Skeletal muscle satellite cell (primary cell): ENCODE results near the gene F10.

Experiments
- H3K27me3 ChIP-seq: 2 replicates; pipeline ENCODE4 v1.7.0; 2013; ENCODE audit warnings: low read length; ENCODE audit not compliant: control insufficient read depth, insufficient read depth
- H3K36me3 ChIP-seq: 2 replicates; pipeline ENCODE4 v1.7.0; 2013; ENCODE audit warnings: mild to moderate bottlenecking, control low read depth, low read length; ENCODE audit not compliant: insufficient read depth
- H3K4me1 ChIP-seq: 2 replicates; pipeline ENCODE4 v1.7.0; 2013; ENCODE audit warnings: low read length; ENCODE audit not compliant: control insufficient read depth, insufficient read depth
- H3K4me2 ChIP-seq: 2 replicates; pipeline ENCODE4 v1.7.0; 2013; ENCODE audit warnings: mild to moderate bottlenecking, low read length
- H3K4me3 ChIP-seq: 2 replicates; pipeline ENCODE4 v1.7.0; 2013; ENCODE audit warnings: low read length
- H3K9ac ChIP-seq: 2 replicates; pipeline ENCODE4 v1.7.0; 2013; ENCODE audit warnings: mild to moderate bottlenecking, low read depth, low read length, moderate library complexity
- H3K9me3 ChIP-seq: replicated peaks from 2 replicates; pipeline ENCODE4 v1.7.0; 2013; ENCODE audit warnings: mild to moderate bottlenecking, control low read depth, low read length

Gene F10

DNA sequence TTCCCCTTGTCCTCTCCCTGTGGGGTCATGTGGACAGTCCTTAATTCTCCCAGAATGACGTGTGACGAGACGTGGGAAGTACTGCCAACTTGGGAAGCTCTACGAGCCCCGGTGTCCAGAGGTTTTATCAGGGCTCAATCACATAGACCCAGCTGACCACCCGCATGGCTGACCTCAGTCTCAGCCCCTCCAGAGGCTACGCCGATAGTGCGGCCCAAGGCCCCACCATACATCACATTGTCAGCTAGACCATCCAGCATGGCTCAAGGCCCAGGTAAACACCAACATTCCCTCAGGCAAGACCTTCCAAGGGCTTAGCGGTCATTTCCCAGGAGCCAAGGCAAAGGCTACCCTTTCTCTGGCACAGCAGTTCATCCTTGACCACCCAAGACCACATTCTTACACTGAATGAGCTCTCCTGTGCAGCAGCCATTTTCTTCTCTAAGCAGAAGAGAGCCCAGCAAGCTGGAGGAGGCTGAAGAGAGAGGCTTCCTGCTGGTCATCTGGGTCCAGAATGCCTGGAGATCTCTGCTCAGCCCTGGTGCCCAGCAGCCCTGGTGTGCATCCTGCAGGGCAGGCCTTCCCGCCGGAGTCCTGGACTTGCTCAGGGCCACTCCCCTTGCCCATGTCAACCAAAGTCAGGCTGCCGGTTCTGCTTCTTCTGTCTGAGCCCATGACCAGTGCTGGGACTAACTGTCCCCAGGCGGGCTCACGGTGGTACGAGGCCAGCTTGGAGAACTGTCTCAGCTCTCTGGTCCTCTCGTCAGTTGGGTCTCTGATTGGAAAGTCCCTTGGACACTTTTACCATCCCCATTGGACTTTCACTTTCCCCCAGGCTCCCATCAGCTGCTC lies 7.9 kb upstream of the F10 start:
- Histone ChIP-seq H3K36me3 (no peaks in the 10 kb centered on the region), H3K9me3 (no peaks in the 10 kb centered on the region), H3K9ac (no peak overlapping the region), H3K4me1 (peaks cover 5% of the 10 kb centered on the region), H3K27me3 (peaks cover 65% of the 10 kb centered on the region), H3K4me3 (no peak overlapping the region), H3K4me2 (peak overlapping the region; percentile 0)

DNA sequence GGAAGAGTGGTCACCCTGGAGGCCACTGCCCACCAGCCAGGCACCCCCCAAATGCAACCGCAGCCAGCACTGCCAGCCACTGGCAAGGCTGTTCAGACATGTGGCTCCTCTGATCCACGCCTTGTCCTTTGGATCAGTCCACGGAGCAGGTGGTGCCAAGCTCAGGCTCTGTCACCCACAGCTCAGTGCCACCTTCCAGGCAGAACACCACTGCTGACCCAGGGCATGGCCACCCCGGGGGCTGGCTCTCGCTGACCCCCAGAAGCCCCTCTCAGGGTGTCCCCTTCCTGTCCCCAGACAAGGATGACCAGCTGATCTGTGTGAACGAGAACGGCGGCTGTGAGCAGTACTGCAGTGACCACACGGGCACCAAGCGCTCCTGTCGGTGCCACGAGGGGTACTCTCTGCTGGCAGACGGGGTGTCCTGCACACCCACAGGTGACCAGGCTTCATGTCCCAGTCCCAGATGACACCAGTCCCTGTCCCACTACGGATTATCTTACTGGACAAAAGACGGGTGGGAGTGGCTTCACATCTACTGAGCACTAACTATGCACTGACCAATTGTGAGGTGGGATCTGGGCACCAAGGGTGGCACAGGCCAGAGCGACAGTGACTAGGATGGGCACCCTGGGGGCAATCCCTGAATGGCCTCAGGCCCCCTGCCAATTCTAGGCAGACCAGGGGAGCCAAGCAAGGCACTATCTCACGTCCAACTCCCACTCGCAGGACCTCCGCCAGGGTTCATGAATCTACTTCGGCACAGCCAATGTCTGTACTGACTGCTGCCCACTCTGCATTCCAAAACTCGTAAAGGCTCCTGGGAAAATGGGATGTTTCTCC lies 7.0 kb upstream of the F10 start:
- Histone ChIP-seq H3K4me1 (peaks cover 5% of the 10 kb centered on the region), H3K4me2 (peak overlapping the region; percentile 0), H3K9ac (no peak overlapping the region), H3K9me3 (no peaks in the 10 kb centered on the region), H3K27me3 (peaks cover 59% of the 10 kb centered on the region), H3K4me3 (no peak overlapping the region), H3K36me3 (no peaks in the 10 kb centered on the region)

DNA sequence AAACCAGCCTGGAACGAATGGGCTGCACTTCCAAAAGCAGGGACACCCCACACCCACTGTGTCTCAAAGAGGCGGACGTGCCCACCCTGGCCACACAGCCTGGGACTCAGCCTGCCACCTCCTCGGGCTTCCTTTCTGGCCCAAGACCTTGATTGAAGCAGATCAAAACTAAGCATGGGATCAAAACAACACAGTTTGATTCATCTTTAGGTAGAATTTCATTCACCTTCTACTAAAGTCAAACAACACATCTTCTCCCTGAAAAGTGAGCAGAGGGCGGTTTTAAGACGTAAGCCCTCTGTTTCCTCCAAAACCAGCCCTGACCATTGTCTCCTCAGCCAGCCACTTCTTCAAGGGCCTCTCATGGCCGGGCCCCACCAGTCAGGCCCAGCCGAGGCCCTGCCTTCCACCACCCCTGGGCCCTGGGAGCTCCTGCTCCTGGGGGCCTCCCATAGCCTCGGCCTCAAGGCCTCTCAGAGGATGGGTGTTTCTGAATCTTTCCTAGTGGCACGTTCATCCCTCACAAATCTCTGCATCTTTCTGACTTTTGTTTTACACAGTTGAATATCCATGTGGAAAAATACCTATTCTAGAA lies 6.3 kb upstream of the F10 start:
- Histone ChIP-seq H3K36me3 (no peaks in the 10 kb centered on the region), H3K4me2 (no peak overlapping the region), H3K4me1 (peaks cover 5% of the 10 kb centered on the region), H3K4me3 (no peak overlapping the region), H3K27me3 (peaks cover 52% of the 10 kb centered on the region), H3K9me3 (no peaks in the 10 kb centered on the region), H3K9ac (no peak overlapping the region)

DNA sequence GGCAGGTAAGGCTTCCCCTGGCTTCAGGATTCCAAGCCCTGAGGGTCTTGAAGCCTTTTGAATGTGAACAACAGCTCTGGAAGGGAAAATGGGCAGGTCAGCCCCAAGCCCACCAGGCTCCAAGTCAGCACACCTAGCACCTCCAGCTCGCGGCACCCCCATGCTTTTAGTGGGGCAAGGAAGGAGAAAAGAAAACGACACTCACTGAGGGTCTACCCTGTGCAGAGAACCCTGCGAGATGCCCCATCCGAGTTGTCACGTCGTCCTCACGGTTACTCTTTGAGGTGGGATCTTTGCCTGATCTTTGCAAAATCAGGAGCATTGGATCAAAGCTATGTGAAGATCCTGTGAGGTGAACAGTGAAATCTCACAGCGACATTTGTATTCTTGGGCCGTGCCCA lies 5.7 kb upstream of the F10 start:
- Histone ChIP-seq H3K4me2 (no peak overlapping the region), H3K9ac (no peak overlapping the region), H3K4me1 (peaks cover 5% of the 10 kb centered on the region), H3K4me3 (no peak overlapping the region), H3K36me3 (no peaks in the 10 kb centered on the region), H3K27me3 (peaks cover 50% of the 10 kb centered on the region), H3K9me3 (no peaks in the 10 kb centered on the region)

DNA sequence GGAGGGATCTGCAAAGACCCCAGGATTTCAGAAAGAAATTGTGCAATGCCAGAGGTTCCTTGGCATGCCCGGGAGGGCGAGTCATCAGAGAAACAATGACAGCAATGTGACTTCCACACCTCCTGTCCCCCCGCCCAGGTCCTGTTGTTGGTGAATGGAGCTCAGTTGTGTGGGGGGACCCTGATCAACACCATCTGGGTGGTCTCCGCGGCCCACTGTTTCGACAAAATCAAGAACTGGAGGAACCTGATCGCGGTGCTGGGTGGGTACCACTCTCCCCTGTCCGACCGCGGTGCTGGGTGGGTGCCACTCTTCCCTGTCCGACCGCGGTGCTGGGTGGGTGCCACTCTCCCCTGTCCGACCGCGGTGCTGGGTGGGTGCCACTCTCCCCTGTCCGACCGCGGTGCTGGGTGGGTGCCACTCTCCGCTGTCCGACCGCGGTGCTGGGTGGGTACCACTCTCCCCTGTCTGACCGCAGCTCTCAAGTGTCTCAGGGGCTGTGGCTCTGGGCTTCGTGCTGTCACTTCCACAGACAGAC lies 5.2 kb upstream of the F10 start:
- Histone ChIP-seq H3K36me3 (no peaks in the 10 kb centered on the region), H3K27me3 (peaks cover 50% of the 10 kb centered on the region), H3K9ac (no peak overlapping the region), H3K4me1 (peaks cover 8% of the 10 kb centered on the region), H3K4me3 (no peak overlapping the region), H3K9me3 (no peaks in the 10 kb centered on the region), H3K4me2 (no peak overlapping the region)

DNA sequence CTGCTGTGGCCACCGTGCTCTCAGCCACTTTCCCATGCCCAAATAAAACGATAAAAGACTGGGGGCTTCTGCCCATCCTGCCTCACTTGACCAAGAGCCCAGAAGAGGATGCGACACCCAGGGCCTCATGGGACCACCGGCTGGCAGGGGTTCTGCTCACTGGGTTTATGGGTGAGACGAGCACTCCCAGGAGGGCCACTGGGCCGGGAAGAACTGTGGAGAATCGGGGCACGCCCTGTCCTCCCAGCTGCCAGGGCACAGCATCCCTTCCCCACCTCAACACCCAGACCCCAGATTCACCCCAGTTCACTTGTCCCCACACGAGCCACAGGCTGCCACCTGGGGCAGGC lies 4.7 kb upstream of the F10 start:
- H3K4me2 ChIP-seq, result no peak overlapping the region
- no peak overlapping the region for H3K9ac ChIP-seq
- H3K4me3 ChIP-seq, result no peak overlapping the region
- H3K9me3 ChIP-seq, result no peaks in the 10 kb centered on the region
- peaks cover 49% of the 10 kb centered on the region for H3K27me3 ChIP-seq
- peaks cover 13% of the 10 kb centered on the region for H3K4me1 ChIP-seq
- no peaks in the 10 kb centered on the region for H3K36me3 ChIP-seq

DNA sequence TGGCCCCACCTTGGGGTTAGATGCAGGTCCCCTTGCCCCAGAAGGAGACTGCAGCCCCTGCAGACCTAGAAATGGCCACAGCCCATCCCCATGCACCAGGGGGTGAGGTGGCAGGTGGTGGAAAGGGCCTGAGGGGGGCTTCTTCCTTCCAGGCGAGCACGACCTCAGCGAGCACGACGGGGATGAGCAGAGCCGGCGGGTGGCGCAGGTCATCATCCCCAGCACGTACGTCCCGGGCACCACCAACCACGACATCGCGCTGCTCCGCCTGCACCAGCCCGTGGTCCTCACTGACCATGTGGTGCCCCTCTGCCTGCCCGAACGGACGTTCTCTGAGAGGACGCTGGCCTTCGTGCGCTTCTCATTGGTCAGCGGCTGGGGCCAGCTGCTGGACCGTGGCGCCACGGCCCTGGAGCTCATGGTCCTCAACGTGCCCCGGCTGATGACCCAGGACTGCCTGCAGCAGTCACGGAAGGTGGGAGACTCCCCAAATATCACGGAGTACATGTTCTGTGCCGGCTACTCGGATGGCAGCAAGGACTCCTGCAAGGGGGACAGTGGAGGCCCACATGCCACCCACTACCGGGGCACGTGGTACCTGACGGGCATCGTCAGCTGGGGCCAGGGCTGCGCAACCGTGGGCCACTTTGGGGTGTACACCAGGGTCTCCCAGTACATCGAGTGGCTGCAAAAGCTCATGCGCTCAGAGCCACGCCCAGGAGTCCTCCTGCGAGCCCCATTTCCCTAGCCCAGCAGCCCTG lies 4.2 kb upstream of the F10 start:
- H3K36me3 ChIP-seq, result no peaks in the 10 kb centered on the region
- peaks cover 19% of the 10 kb centered on the region for H3K4me1 ChIP-seq
- no peak overlapping the region for H3K4me2 ChIP-seq
- no peaks in the 10 kb centered on the region for H3K9me3 ChIP-seq
- peaks cover 44% of the 10 kb centered on the region for H3K27me3 ChIP-seq
- no peak overlapping the region for H3K9ac ChIP-seq
- no peak overlapping the region for H3K4me3 ChIP-seq

DNA sequence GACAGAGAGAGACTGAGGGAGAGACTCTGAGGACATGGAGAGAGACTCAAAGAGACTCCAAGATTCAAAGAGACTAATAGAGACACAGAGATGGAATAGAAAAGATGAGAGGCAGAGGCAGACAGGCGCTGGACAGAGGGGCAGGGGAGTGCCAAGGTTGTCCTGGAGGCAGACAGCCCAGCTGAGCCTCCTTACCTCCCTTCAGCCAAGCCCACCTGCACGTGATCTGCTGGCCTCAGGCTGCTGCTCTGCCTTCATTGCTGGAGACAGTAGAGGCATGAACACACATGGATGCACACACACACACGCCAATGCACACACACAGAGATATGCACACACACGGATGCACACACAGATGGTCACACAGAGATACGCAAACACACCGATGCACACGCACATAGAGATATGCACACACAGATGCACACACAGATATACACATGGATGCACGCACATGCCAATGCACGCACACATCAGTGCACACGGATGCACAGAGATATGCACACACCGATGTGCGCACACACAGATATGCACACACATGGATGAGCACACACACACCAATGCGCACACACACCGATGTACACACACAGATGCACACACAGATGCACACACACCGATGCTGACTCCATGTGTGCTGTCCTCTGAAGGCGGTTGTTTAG lies 3.3 kb upstream of the F10 start:
- Histone ChIP-seq H3K4me3 (no peak overlapping the region), H3K9ac (no peak overlapping the region), H3K36me3 (no peaks in the 10 kb centered on the region), H3K9me3 (no peaks in the 10 kb centered on the region), H3K27me3 (peaks cover 37% of the 10 kb centered on the region), H3K4me2 (no peak overlapping the region), H3K4me1 (peaks cover 19% of the 10 kb centered on the region)

DNA sequence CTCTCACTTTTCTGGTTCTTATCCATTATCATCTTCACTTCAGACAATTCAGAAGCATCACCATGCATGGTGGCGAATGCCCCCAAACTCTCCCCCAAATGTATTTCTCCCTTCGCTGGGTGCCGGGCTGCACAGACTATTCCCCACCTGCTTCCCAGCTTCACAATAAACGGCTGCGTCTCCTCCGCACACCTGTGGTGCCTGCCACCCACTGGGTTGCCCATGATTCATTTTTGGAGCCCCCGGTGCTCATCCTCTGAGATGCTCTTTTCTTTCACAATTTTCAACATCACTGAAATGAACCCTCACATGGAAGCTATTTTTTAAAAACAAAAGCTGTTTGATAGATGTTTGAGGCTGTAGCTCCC lies 2.8 kb upstream of the F10 start:
- Histone ChIP-seq H3K27me3 (peaks cover 34% of the 10 kb centered on the region), H3K9me3 (no peaks in the 10 kb centered on the region), H3K9ac (no peak overlapping the region), H3K36me3 (no peaks in the 10 kb centered on the region), H3K4me2 (no peak overlapping the region), H3K4me3 (no peak overlapping the region), H3K4me1 (peaks cover 19% of the 10 kb centered on the region)

DNA sequence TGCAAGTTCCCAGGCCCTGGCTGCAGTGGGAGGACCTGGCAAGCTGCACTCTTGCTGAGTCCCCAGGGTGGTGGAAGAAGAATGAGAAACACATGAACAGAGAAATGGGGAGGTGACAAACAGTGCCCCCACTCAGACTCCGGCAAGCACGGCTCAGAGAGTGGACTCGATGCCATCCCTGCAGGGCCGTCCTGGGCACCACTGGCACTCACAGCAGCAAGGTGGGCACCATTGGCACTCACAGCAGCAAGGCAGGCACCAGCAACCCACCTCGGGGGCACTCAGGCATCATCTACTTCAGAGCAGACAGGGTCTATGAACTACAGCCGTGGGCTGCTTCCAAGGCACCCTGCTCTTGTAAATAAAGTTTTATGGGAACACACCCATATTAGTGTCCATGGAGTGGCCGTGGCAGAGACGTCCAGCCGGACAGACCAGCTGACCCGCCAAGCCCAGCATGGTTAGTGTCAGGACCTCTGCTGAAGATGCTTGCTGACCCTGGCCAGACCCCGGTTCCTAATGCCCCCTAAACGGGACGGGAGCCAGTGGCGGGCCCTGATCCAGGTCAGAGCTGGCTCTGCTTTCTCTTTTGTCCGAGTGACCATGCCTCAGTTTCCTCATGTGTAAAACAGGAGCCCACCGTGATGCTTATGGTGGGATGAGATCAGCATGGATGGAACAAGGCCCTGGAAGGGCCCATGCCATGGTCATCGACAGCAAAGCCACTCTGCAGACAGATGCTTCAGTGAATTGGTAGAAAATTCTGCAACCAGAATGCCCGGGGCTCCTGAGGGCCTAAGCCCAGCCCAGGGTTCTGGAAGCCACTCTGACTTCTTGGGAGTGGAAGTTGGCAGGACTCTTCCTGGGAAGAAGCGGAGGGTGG lies 2.1 kb upstream of the F10 start:
- Histone ChIP-seq H3K27me3 (peaks cover 27% of the 10 kb centered on the region), H3K4me1 (peaks cover 19% of the 10 kb centered on the region), H3K9me3 (no peaks in the 10 kb centered on the region), H3K4me2 (no peak overlapping the region), H3K9ac (no peak overlapping the region), H3K4me3 (no peak overlapping the region), H3K36me3 (no peaks in the 10 kb centered on the region)
